ENCODE data around the gene ACBD5. TPM values are rescaled to one million over a fixed set of nuclear protein-coding genes. Genes with fewer than 3 reads are reported as not detected.

ACBD5 gene
- total RNA-seq, 1 donor from 2014 or later = 23.8 TPM

- Mint-ChIP-seq H3K9me3 (ENCODE audit: unreplicated experiment) (no peaks in the 10 kb centered on the region), H3K4me1 (ENCODE audit: low read depth, unreplicated experiment) (no peaks in the 10 kb centered on the region), H3K27ac (ENCODE audit: unreplicated experiment) (no peak overlapping the region), H3K4me3 (ENCODE audit: unreplicated experiment) (no peak overlapping the region), H3K36me3 (ENCODE audit: low read depth, unreplicated experiment) (peaks cover 8% of the 10 kb centered on the region), H3K27me3 (ENCODE audit: low read depth, unreplicated experiment) (no peaks in the 10 kb centered on the region)
- no peak overlapping the region for H3K4me2 ChIP-seq (ENCODE audit: low read length)
- TF ChIP-seq EZH2 (IDR thresholded peaks at IDR 0.05; ENCODE audit: insufficient read depth, low read length) = no peak
- TF ChIP-seq CTCF (IDR thresholded peaks at IDR 0.05; ENCODE audit: insufficient read depth, low read depth, low read length) = no peak
- no peaks in the 10 kb centered on the region for H3K79me2 ChIP-seq (ENCODE audit: insufficient read depth, low read length)
- H4K20me1 ChIP-seq (ENCODE audit: insufficient read depth, low read length) = no peaks in the 10 kb centered on the region
- H3K9me3 ChIP-seq (ENCODE audit: insufficient read depth, low read depth, low read length) = no peaks in the 10 kb centered on the region
- no peaks in the 10 kb centered on the region for H3K4me1 ChIP-seq (ENCODE audit: insufficient read depth, low read length)
- H3K27me3 ChIP-seq (ENCODE audit: insufficient read depth, low read length) = no peaks in the 10 kb centered on the region
- H3K27ac ChIP-seq (ENCODE audit: low read depth, low read length) = no peak overlapping the region
- peaks cover 16% of the 10 kb centered on the region for H3K36me3 ChIP-seq (ENCODE audit: insufficient read depth, low read length)
- no peak overlapping the region for H2AFZ ChIP-seq (ENCODE audit: low read depth, low read length)
- H3K4me3 ChIP-seq (ENCODE audit: insufficient read depth, low read depth, low read length) = no peak overlapping the region
- H3K9ac ChIP-seq (ENCODE audit: low read length) = no peak overlapping the region
- FAIRE-seq (no peak), DNase-seq (ENCODE audit: low read depth) (no peak)
Observed at GRCh38 chr10:27203806-27204205, 36.8 kb downstream of the ACBD5 start.

GRCh38 chr10:27197980-27198620 is 42.5 kb downstream of the ACBD5 start:
- no peak overlapping the region for H3K9ac ChIP-seq (ENCODE audit: low read length)
- no peaks in the 10 kb centered on the region for H3K27me3 Mint-ChIP-seq (ENCODE audit: low read depth, unreplicated experiment)
- no peak overlapping the region for H3K4me3 ChIP-seq (ENCODE audit: insufficient read depth, low read depth, low read length)
- H3K36me3 ChIP-seq (ENCODE audit: insufficient read depth, low read length) = peaks cover 10% of the 10 kb centered on the region
- H3K79me2 ChIP-seq (ENCODE audit: insufficient read depth, low read length) = no peaks in the 10 kb centered on the region
- no peak overlapping the region for H3K4me2 ChIP-seq (ENCODE audit: low read length)
- FAIRE-seq (no peak), DNase-seq (ENCODE audit: low read depth) (no peak)
- no peaks in the 10 kb centered on the region for H3K9me3 Mint-ChIP-seq (ENCODE audit: unreplicated experiment)
- H3K4me1 Mint-ChIP-seq (ENCODE audit: low read depth, unreplicated experiment) = no peaks in the 10 kb centered on the region
- no peak overlapping the region for H3K4me3 Mint-ChIP-seq (ENCODE audit: unreplicated experiment)
- H3K4me1 ChIP-seq (ENCODE audit: insufficient read depth, low read length) = no peaks in the 10 kb centered on the region
- H3K27me3 ChIP-seq (ENCODE audit: insufficient read depth, low read length) = no peaks in the 10 kb centered on the region
- no peaks in the 10 kb centered on the region for H4K20me1 ChIP-seq (ENCODE audit: insufficient read depth, low read length)
- H3K36me3 Mint-ChIP-seq (ENCODE audit: low read depth, unreplicated experiment) = peaks cover 14% of the 10 kb centered on the region
- no peak for TF ChIP-seq CTCF (IDR thresholded peaks at IDR 0.05; ENCODE audit: insufficient read depth, low read depth, low read length)
- no peak for TF ChIP-seq EZH2 (IDR thresholded peaks at IDR 0.05; ENCODE audit: insufficient read depth, low read length)
- H2AFZ ChIP-seq (ENCODE audit: low read depth, low read length) = no peak overlapping the region
- H3K27ac ChIP-seq (ENCODE audit: low read depth, low read length) = no peak overlapping the region
- no peak overlapping the region for H3K27ac Mint-ChIP-seq (ENCODE audit: unreplicated experiment)
- no peaks in the 10 kb centered on the region for H3K9me3 ChIP-seq (ENCODE audit: insufficient read depth, low read depth, low read length)

GRCh38 chr10:27192284-27192683 is 48.3 kb downstream of the ACBD5 start:
- Mint-ChIP-seq H3K4me1 (ENCODE audit: low read depth, unreplicated experiment) (peaks cover 5% of the 10 kb centered on the region), H3K9me3 (ENCODE audit: unreplicated experiment) (no peaks in the 10 kb centered on the region), H3K27ac (ENCODE audit: unreplicated experiment) (peak overlapping the region; percentile 70), H3K27me3 (ENCODE audit: low read depth, unreplicated experiment) (no peaks in the 10 kb centered on the region), H3K36me3 (ENCODE audit: low read depth, unreplicated experiment) (peaks cover 8% of the 10 kb centered on the region), H3K4me3 (ENCODE audit: unreplicated experiment) (no peak overlapping the region)
- Histone ChIP-seq H2AFZ (ENCODE audit: low read depth, low read length) (peak overlapping the region; percentile 1), H3K4me1 (ENCODE audit: insufficient read depth, low read length) (peaks cover 7% of the 10 kb centered on the region), H3K4me3 (ENCODE audit: insufficient read depth, low read depth, low read length) (no peak overlapping the region), H3K4me2 (ENCODE audit: low read length) (peak overlapping the region; percentile 15), H3K9ac (ENCODE audit: low read length) (no peak overlapping the region), H3K36me3 (ENCODE audit: insufficient read depth, low read length) (peaks cover 3% of the 10 kb centered on the region), H3K9me3 (ENCODE audit: insufficient read depth, low read depth, low read length) (no peaks in the 10 kb centered on the region), H3K27ac (ENCODE audit: low read depth, low read length) (peak overlapping the region; percentile 48), H4K20me1 (ENCODE audit: insufficient read depth, low read length) (no peaks in the 10 kb centered on the region), H3K27me3 (ENCODE audit: insufficient read depth, low read length) (no peaks in the 10 kb centered on the region), H3K79me2 (ENCODE audit: insufficient read depth, low read length) (no peaks in the 10 kb centered on the region)
- DNase-seq (ENCODE audit: low read depth) (peak; percentile 93), FAIRE-seq (peak; percentile 41)
- no peak for TF ChIP-seq EZH2 (IDR thresholded peaks at IDR 0.05; ENCODE audit: insufficient read depth, low read length)
- TF ChIP-seq CTCF (IDR thresholded peaks at IDR 0.05; ENCODE audit: insufficient read depth, low read depth, low read length) = no peak
